SK-N-MC (cell line): Measurements from ENCODE around the gene RPS18.

ENCODE experiments used
- EZH2 ChIP-seq: fragments of 200-600 bp; sonication (generic); IDR thresholded peaks from one replicate; pipeline ENCODE4 v1.6.1; 2017; ENCODE audit warnings: antibody characterized with exemption
- POLR2AphosphoS5 ChIP-seq: IDR thresholded peaks from 2 replicates; pipeline ENCODE4 v1.6.1; 2012; ENCODE audit warnings: mild to moderate bottlenecking, low read depth, low read length, borderline replicate concordance

DNA sequence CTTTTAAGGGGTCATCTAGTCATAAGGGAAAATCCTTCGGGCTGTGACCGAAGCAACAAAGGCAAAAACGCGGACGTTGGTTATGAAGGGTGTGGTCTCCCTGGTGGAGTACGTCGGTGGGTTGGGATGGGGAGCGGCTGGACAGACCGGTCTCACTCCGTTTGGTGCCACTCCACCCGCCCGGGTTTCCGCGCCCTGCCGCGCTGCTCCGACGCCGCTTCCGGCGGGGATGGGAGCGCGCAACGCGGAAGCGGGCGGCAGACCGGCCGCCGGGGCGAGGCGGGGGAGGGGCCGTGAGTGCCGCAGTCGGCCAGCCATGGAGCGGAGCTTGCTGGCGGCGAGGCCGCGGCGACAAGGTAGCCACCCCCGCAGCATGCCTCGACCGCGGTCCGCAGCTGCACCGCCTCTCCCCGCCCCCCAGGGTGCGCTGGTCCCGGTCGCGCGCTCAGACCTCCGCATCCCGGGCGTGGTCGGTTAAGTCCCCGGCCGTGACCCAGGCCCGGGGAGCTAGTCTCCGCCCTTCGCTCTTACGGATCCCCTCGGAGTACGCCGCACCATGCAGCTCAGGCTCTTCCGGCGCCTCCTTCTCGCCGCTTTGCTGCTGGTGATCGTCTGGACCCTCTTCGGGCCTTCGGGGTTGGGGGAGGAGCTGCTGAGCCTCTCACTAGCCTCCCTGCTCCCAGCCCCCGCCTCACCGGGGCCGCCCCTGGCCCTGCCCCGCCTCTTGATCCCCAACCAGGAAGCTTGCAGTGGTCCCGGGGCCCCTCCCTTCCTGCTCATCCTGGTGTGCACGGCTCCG, 5.2 kb downstream of the RPS18 start, which contains the start of gene B3GALT4:
- TF ChIP-seq POLR2AphosphoS5 (peak; percentile 72), EZH2 (no peak)
